ENCODE data around the gene HMX2. TPM values are rescaled to one million over a fixed set of nuclear protein-coding genes. Genes with fewer than 3 reads are reported as not detected.

Gene HMX2
- total and polyA plus RNA-seq, 2 of the 13 experiments (the other 11 are each of a cell fraction or from before 2014, with no cell fraction given) = not detected

- TF ChIP-seq EP300 (IDR thresholded peaks at IDR 0.05; ENCODE audit: low read depth in 2 of 2, low read length in 2 of 2) (0 out of 4 replicates have a peak, but pooled peaks of 1 of the 2 experiments have one; percentile 9), EP300 (CRISPR knock-in tag; IDR thresholded peaks at IDR 0.05; ENCODE audit: borderline replicate concordance) (0 out of 2 replicates have a peak, but pooled peaks have one; percentile 35), ZNF256 (CRISPR knock-in tag; conservative IDR thresholded peaks at IDR 0.05) (no peak), MYPOP (CRISPR knock-in tag; IDR thresholded peaks at IDR 0.05) (no peak; the same call in 1 of the 2 replicates), ZNF782 (CRISPR knock-in tag; IDR thresholded peaks at IDR 0.05; ENCODE audit: borderline replicate concordance) (no peak), BORCS8-MEF2B (CRISPR knock-in tag; IDR thresholded peaks at IDR 0.05) (no peak; the same call in 1 of the 2 replicates), RBFOX2 (IDR thresholded peaks at IDR 0.05; ENCODE audit: low read depth, low read length) (peak; percentile 93), ZNF547 (CRISPR knock-in tag; IDR thresholded peaks at IDR 0.05) (no peak; the same call in 1 of the 2 replicates), BHLHE40 (IDR thresholded peaks at IDR 0.05; ENCODE audit: low read length) (peak; percentile 48), ZNF503 (CRISPR knock-in tag; IDR thresholded peaks at IDR 0.05) (no peak), MLX (CRISPR knock-in tag; IDR thresholded peaks at IDR 0.05) (peak; percentile 79), ZNF326 (CRISPR knock-in tag; IDR thresholded peaks at IDR 0.05; ENCODE audit: borderline replicate concordance) (no peak), NR2C2 (CRISPR knock-in tag; IDR thresholded peaks at IDR 0.05; ENCODE audit: borderline replicate concordance) (peak; percentile 99), FOXA3 (CRISPR knock-in tag; IDR thresholded peaks at IDR 0.05) (0 out of 2 replicates have a peak, but pooled peaks have one; percentile 8), MXI1 (IDR thresholded peaks at IDR 0.05; ENCODE audit: borderline replicate concordance, low read depth, low read length) (peak; percentile 79; the same call in 1 of the 3 replicates), ZNF576 (CRISPR knock-in tag; IDR thresholded peaks at IDR 0.05) (no peak), ZBTB38 (CRISPR knock-in tag; IDR thresholded peaks at IDR 0.05) (peak; percentile 65; the same call in 1 of the 2 replicates), TFDP1 (CRISPR knock-in tag; IDR thresholded peaks at IDR 0.05; ENCODE audit: borderline replicate concordance) (0 out of 2 replicates have a peak, but pooled peaks have one; percentile 96), CBFB (CRISPR knock-in tag; IDR thresholded peaks at IDR 0.05) (no peak), IRF2 (CRISPR knock-in tag; IDR thresholded peaks at IDR 0.05) (peak; percentile 96), HCFC1 (IDR thresholded peaks at IDR 0.05; ENCODE audit: low read depth, low read length) (peak; percentile 99), CTCF (CRISPR knock-in tag; IDR thresholded peaks at IDR 0.05) (0 out of 2 replicates have a peak, but pooled peaks have one; percentile 3), ZNF788 (CRISPR knock-in tag; IDR thresholded peaks at IDR 0.05; ENCODE audit: borderline replicate concordance) (peak; percentile 75; the same call in 1 of the 2 replicates)
Measured at GRCh38 chr10:123154092-123154710, 6.3 kb downstream of the HMX2 start, which contains the start of gene BUB3 (continued).

Data from HepG2 (cell line).